Immature natural killer cell (primary cell): ENCODE data around the gene HEXIM2. TPM values are rescaled to one million over a fixed set of nuclear protein-coding genes. Genes with fewer than 3 reads are reported as not detected.

Experiments used
- DNase-seq, 3 donors: peaks; one replicate each; pipeline ENCODE4 v3.0.0; 2022; ENCODE audit warnings: mixed read lengths in 1 of 3
- H3K27ac Mint-ChIP-seq, 6 donors: one replicate each; pipeline ENCODE4 v1.8.0; 2020; ENCODE audit warnings: mixed read lengths in 6 of 6, mild to moderate bottlenecking in 5 of 6, inconsistent platforms in 4 of 6, moderate library complexity in 3 of 6
- H3K27me3 Mint-ChIP-seq, 3 donors: one replicate each; pipeline ENCODE4 v1.8.0; 2020 to 2021; ENCODE audit warnings: low read depth in 3 of 3, mild to moderate bottlenecking in 3 of 3, mixed read lengths in 3 of 3, moderate library complexity in 3 of 3, inconsistent platforms in 1 of 3
- H3K36me3 Mint-ChIP-seq, 3 donors: one replicate each; pipeline ENCODE4 v1.8.0; 2020; ENCODE audit warnings: mixed read lengths in 3 of 3, inconsistent platforms in 2 of 3, mild to moderate bottlenecking in 2 of 3
- H3K4me1 Mint-ChIP-seq, 2 donors: one replicate each; pipeline ENCODE4 v1.8.0; 2020; ENCODE audit warnings: inconsistent platforms in 2 of 2, mild to moderate bottlenecking in 2 of 2, mixed read lengths in 2 of 2, moderate library complexity in 1 of 2
- H3K4me3 Mint-ChIP-seq, 5 donors: one replicate each; pipeline ENCODE4 v1.8.0; 2020; ENCODE audit warnings: mild to moderate bottlenecking in 5 of 5, mixed read lengths in 5 of 5, inconsistent platforms in 3 of 5, moderate library complexity in 3 of 5
- H3K9me3 Mint-ChIP-seq, 6 donors: one replicate each; pipeline ENCODE4 v1.8.0; 2020; ENCODE audit warnings: mild to moderate bottlenecking in 6 of 6, mixed read lengths in 6 of 6, inconsistent platforms in 4 of 6, moderate library complexity in 3 of 6
- polyA plus RNA-seq, 3 donors: library from polyadenylated mRNA; unstranded; fragments of 300-500 nt; fragmentation: Illumina TruSeq; gene quantifications; one replicate each; pipeline ENCODE4 v1.2.3, GENCODE V29; 2021

HEXIM2 gene
- polyA plus RNA-seq, 3 donors from 2014 or later: 1.9 to 7.4 (median 5.6) TPM

GRCh38 chr17:45131616-45132319 lies 29.9 kb upstream of the HEXIM2 start:
- Mint-ChIP-seq H3K4me1 (peaks cover 19 to 22% of the 10 kb centered on the region in 2 donors), H3K27ac (no peak overlapping the region)

DNA sequence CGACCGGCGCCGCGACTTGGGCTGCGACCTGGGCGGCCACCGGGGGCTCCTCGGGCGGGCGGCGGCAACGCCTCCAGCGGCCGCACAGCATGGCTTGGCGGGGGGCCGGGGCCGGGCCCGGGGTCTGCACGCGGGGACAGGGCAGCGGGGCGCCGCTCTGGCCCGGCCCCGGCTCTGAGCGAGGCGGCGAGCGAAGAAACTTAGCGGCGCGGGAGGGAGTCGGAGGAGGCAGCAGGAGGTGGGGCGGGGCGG lies 29.4 kb upstream of the HEXIM2 start, which contains the start of gene PLCD3:
Gene PLCD3 (minus strand): TSS at position 196 of the 252 bp plus-strand sequence. CDS start 105 bp downstream, at position 91.
- H3K36me3 Mint-ChIP-seq: no peaks in the 10 kb centered on the region
- DNase-seq: no peak
- peaks cover 8 to 10% (median 9%) of the 10 kb centered on the region in 3 donors for H3K27me3 Mint-ChIP-seq
- no peaks in the 10 kb centered on the region for H3K9me3 Mint-ChIP-seq
- peak within 1 kb of the TSS; percentile 91 to 95 (median 93) for H3K4me3 Mint-ChIP-seq
- H3K4me1 Mint-ChIP-seq: peaks cover 19 to 22% of the 10 kb centered on the region in 2 donors
- peak within 1 kb of the TSS; percentile 78 to 92 (median 87) for H3K27ac Mint-ChIP-seq

More at GRCh38 chr17:45131616-45132319, 29.9 kb upstream of the HEXIM2 start:
- peaks cover 8 to 10% (median 9%) of the 10 kb centered on the region in 3 donors for H3K27me3 Mint-ChIP-seq
- H3K36me3 Mint-ChIP-seq: no peaks in the 10 kb centered on the region
- H3K9me3 Mint-ChIP-seq: no peaks in the 10 kb centered on the region
- peak overlapping the region; percentile 57 to 93 (median 58) for H3K4me3 Mint-ChIP-seq
- DNase-seq: peak; percentile 38 to 48 (median 41)

GRCh38 chr17:45132572-45133463 lies 28.9 kb upstream of the HEXIM2 start:
- peak; percentile 68 to 73 (median 72) for DNase-seq
- Mint-ChIP-seq H3K27ac (peak overlapping the region; percentile 78 to 92 (median 87)), H3K27me3 (peaks cover 5 to 12% (median 8%) of the 10 kb centered on the region in 3 donors), H3K4me1 (peaks cover 19 to 22% of the 10 kb centered on the region in 2 donors), H3K4me3 (peak overlapping the region; percentile 91 to 95 (median 93)), H3K9me3 (no peaks in the 10 kb centered on the region), H3K36me3 (no peaks in the 10 kb centered on the region)

- Mint-ChIP-seq H3K36me3 (no peaks in the 10 kb centered on the region), H3K27ac (peak within 1 kb of the TSS; percentile 55 to 86 (median 76)), H3K27me3 (peaks cover 4 to 10% (median 8%) of the 10 kb centered on the region in 3 donors), H3K4me1 (peaks cover 19 to 22% of the 10 kb centered on the region in 2 donors), H3K4me3 (peak within 1 kb of the TSS; percentile 82 to 88 (median 86)), H3K9me3 (no peaks in the 10 kb centered on the region)
- peak; percentile 98 for DNase-seq
These were observed 26.3 kb upstream of the HEXIM2 start, which contains the start of gene ACBD4 for GRCh38 chr17:45135192-45135977. TSS of gene ACBD4 (plus strand) at chr17:45135687. CDS start at chr17:45136145, 458 bp downstream.

GRCh38 chr17:45135978-45136791 lies 25.5 kb upstream of the HEXIM2 start:
- peaks cover 21 to 28% of the 10 kb centered on the region in 2 donors for H3K4me1 Mint-ChIP-seq
- H3K4me3 Mint-ChIP-seq: peak overlapping the region; percentile 82 to 88 (median 86)
- DNase-seq: no peak
- peaks cover 4 to 10% (median 7%) of the 10 kb centered on the region in 3 donors for H3K27me3 Mint-ChIP-seq
- H3K9me3 Mint-ChIP-seq: no peaks in the 10 kb centered on the region
- H3K36me3 Mint-ChIP-seq: peaks cover 0 to 3% (median 0%) of the 10 kb centered on the region in 3 donors
- peak overlapping the region; percentile 55 to 86 (median 76) for H3K27ac Mint-ChIP-seq

GRCh38 chr17:45136846-45137560 lies 24.7 kb upstream of the HEXIM2 start:
- DNase-seq: no peak
- Mint-ChIP-seq H3K4me3 (peak overlapping the region; percentile 79 to 88 (median 85)), H3K9me3 (no peaks in the 10 kb centered on the region), H3K27me3 (peaks cover 4 to 10% (median 7%) of the 10 kb centered on the region in 3 donors), H3K27ac (peak overlapping the region in 1 of 6 donors; percentile 12), H3K36me3 (peaks cover 0 to 4% (median 0%) of the 10 kb centered on the region in 3 donors), H3K4me1 (peaks cover 26 to 36% of the 10 kb centered on the region in 2 donors)

GRCh38 chr17:45137561-45138305 lies 23.9 kb upstream of the HEXIM2 start:
- Mint-ChIP-seq H3K4me3 (no peak overlapping the region), H3K27ac (peak overlapping the region in 1 of 6 donors; percentile 46), H3K36me3 (peaks cover 0 to 4% (median 0%) of the 10 kb centered on the region in 3 donors), H3K9me3 (no peaks in the 10 kb centered on the region), H3K4me1 (peaks cover 26 to 36% of the 10 kb centered on the region in 2 donors), H3K27me3 (peaks cover 4 to 10% (median 7%) of the 10 kb centered on the region in 3 donors)
- no peak for DNase-seq

DNA sequence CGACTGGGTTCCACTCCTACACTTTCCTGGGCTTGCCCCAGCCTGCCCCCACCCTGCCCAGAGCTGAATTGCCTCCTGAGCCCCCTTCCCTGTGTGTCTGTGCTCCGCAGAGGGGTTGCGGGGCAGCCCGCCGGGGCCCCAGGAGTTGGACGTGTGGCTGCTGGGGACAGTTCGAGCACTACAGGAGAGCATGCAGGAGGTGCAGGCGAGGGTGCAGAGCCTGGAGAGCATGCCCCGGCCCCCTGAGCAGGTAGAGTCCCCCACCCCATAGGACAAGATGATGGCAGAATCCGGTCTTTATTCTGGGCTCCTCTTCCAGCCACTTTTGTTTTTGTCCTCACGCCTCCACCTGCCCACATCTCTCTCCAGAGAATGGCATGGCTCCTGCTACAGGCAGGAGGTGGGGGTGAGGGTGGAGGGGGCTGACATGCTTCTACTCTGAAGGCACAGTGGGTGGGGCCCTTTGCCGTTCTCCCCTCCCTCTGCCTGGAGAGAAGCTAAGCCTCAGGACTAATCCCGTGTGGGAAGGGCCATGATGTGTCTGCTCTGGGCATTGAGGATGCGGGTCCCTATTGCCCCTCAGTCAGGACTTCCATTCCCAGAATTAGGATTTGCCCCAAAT lies 22.7 kb upstream of the HEXIM2 start:
- peaks cover 0 to 4% (median 0%) of the 10 kb centered on the region in 3 donors for H3K36me3 Mint-ChIP-seq
- DNase-seq: no peak
- H3K4me1 Mint-ChIP-seq: peaks cover 30 to 32% of the 10 kb centered on the region in 2 donors
- H3K9me3 Mint-ChIP-seq: no peaks in the 10 kb centered on the region
- H3K27ac Mint-ChIP-seq: no peak overlapping the region
- H3K4me3 Mint-ChIP-seq: no peak overlapping the region
- peaks cover 3 to 6% (median 4%) of the 10 kb centered on the region in 3 donors for H3K27me3 Mint-ChIP-seq

DNA sequence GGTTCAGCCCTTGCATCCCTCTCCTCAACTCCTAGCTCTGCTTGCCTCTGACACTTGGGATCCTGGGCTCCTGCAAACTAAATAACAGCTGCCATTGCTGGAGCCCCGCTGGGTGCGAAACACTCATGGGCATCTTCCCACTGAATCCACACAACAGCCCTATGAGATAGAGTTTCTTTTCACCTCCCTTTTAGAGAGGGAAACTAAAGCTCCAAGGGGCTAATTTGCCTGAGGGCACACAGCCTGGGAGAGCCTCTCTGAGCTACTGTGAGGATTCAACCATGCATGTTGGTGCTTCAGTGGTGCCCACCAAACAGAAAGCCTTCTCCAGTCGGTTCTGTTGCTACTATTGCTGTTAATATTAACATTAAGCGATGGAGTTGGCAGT lies 22.1 kb upstream of the HEXIM2 start:
- no peak overlapping the region for H3K27ac Mint-ChIP-seq
- H3K36me3 Mint-ChIP-seq: peaks cover 0 to 4% (median 0%) of the 10 kb centered on the region in 3 donors
- no peak for DNase-seq
- no peak overlapping the region for H3K4me3 Mint-ChIP-seq
- peaks cover 3 to 6% (median 4%) of the 10 kb centered on the region in 3 donors for H3K27me3 Mint-ChIP-seq
- peaks cover 30 to 33% of the 10 kb centered on the region in 2 donors for H3K4me1 Mint-ChIP-seq
- H3K9me3 Mint-ChIP-seq: no peaks in the 10 kb centered on the region

DNA sequence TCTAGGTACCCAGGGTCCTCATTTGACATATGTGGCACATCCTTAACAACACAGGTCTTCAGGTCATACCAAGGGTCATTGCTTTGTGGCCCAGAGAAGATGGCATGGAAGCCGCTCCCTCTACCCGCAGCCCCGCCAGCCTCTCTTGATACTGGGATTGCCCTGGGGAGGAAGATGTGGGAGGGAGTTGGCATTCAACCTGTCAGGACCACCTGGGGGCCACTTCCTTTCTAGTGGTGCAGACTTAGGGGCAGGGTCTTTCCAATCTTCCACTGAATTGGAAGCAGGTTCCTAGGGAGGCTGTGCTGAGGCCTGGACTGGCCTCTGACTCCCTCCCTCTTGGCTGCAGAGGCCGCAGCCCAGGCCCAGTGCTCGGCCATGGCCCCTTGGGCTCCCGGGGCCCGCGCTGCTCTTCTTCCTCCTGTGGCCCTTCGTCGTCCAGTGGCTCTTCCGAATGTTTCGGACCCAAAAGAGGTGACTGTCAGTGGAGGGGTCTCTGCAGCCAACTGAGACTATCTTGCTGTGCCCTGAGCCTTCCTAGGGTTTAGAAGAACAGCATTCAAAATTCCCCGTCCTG lies 18.5 kb upstream of the HEXIM2 start:
- no peak for DNase-seq
- H3K36me3 Mint-ChIP-seq: peaks cover 0 to 4% (median 0%) of the 10 kb centered on the region in 3 donors
- H3K27me3 Mint-ChIP-seq: peaks cover 6 to 18% (median 14%) of the 10 kb centered on the region in 3 donors
- H3K27ac Mint-ChIP-seq: peak overlapping the region in 4 of 6 donors; percentile 21 to 66 (median 51)
- H3K4me3 Mint-ChIP-seq: peak overlapping the region; percentile 18 to 73 (median 64)
- peaks cover 43% of the 10 kb centered on the region in 2 donors for H3K4me1 Mint-ChIP-seq
- no peaks in the 10 kb centered on the region for H3K9me3 Mint-ChIP-seq

GRCh38 chr17:45143767-45144198 lies 17.9 kb upstream of the HEXIM2 start:
- H3K4me1 Mint-ChIP-seq: peaks cover 43 to 45% of the 10 kb centered on the region in 2 donors
- H3K4me3 Mint-ChIP-seq: peak overlapping the region; percentile 53 to 73 (median 64)
- peak overlapping the region in 3 of 6 donors; percentile 24 to 66 (median 40) for H3K27ac Mint-ChIP-seq
- peaks cover 0 to 4% (median 0%) of the 10 kb centered on the region in 3 donors for H3K36me3 Mint-ChIP-seq
- H3K27me3 Mint-ChIP-seq: peaks cover 12 to 24% (median 20%) of the 10 kb centered on the region in 3 donors
- peak in 2 of 3 donors; percentile 15 to 20 for DNase-seq
- no peaks in the 10 kb centered on the region for H3K9me3 Mint-ChIP-seq
